Adrenal gland (tissue), 12 donors: ENCODE data around the gene CCDC169. TPM values are rescaled to one million over a fixed set of nuclear protein-coding genes. Genes with fewer than 3 reads are reported as not detected.

ENCODE experiments used
- DNase-seq, 7 donors: peaks; one replicate each; pipeline ENCODE4 v3.0.0-alpha.2; 2019 to 2020
- H3K27ac ChIP-seq, 5 donors: fragments of 200-600 bp; sonication (generic) in 4 of 5; 1 replicate in 3 of 5; 2 replicates in 2 of 5; pipeline versions ENCODE4 v1.5.1 to v1.8.0; 2016 to 2020; ENCODE audit warnings: mild to moderate bottlenecking in 1 of 5
- H3K27me3 ChIP-seq: fragments of 200-600 bp; 2 replicates; pipeline ENCODE4 v1.8.0; 2021
- H3K36me3 ChIP-seq, 2 donors: fragments of 200-600 bp; replicated peaks in 1 of 2; 1 replicate in 1 of 2; 2 replicates in 1 of 2; pipeline versions ENCODE4 v1.5.1 to v1.8.0; 2018 to 2022
- H3K4me1 ChIP-seq, 2 donors: fragments of 200-600 bp; replicated peaks in 1 of 2; 1 replicate in 1 of 2; 2 replicates in 1 of 2; pipeline versions ENCODE4 v1.5.1 to v1.8.0; 2018 to 2021
- H3K4me3 ChIP-seq, 4 donors: fragments of 200-600 bp; sonication (generic) in 3 of 4; one replicate each; pipeline ENCODE4 v1.5.1; 2016 to 2018
- H3K9me3 ChIP-seq, 3 donors: fragments of 200-600 bp; sonication (generic) in 1 of 3; replicated peaks in 1 of 3; 1 replicate in 2 of 3; 2 replicates in 1 of 3; pipeline versions ENCODE4 v1.5.1 to v1.8.0; 2016 to 2021
- POLR2A ChIP-seq, 2 donors: fragments of 450-650 bp; IDR thresholded peaks; one replicate each; pipeline ENCODE4 v1.6.1; 2017; ENCODE audit warnings: antibody characterized with exemption in 2 of 2, mild to moderate bottlenecking in 2 of 2, moderate library complexity in 1 of 2
- WGBS, 4 donors: extraction: QIAGEN DNeasy Blood & Tissue Kit in 2 of 4; methylation state at CpG; one replicate each; pipeline versions ENCODE4 v1.1.5 to v1.1.7; 2013 to 2017; 5-methylcytosine and 5-hydroxymethylcytosine counted together
- intact Hi-C, 2 donors: fragments of 100-400 bp; cut with DNase I; formaldehyde crosslinking; loops; one replicate each; pipeline versions ENCODE4 v1.14.1 to v1.15.0; 2022 to 2023
- polyA plus RNA-seq, 3 donors: library from polyadenylated mRNA; stranded (reverse); fragments of 200-250 nt in 2 of 3; fragments of 350-450 nt in 1 of 3; fragmentation: Illumina TruSeq in 1 of 3; extraction: RNeasy Lipid Tissue Mini Kit (QIAGEN cat#74804) in 1 of 3; gene quantifications; one replicate each; pipeline ENCODE4 v1.2.3, GENCODE V29; 2013 to 2014
- total RNA-seq, 9 donors: library from RNA; depleted of rRNA in 4 of 9; stranded (reverse); fragments of >200 nt in 4 of 9; fragments of 120-200 nt in 1 of 9; fragmentation: NEBNext Ultra II Directional in 1 of 9; extraction: Animal tissue kit (Norgen Biotek cat#: 25700) in 1 of 9; gene quantifications; one replicate each; pipeline versions ENCODE4 v1.1.0 to v1.2.4, GENCODE V29; 2013 to 2023
- TF ChIP-seq, protein P1 (sequence below), 6 experiments: fragments of 450-650 bp in 4 of 6; fragments of 200-600 bp in 2 of 6; sonication (generic) in 1 of 6; IDR thresholded peaks; 1 replicate in 5 of 6; 2 replicates in 1 of 6; pipeline versions ENCODE4 v1.5.1 to v1.8.0; 2016 to 2021; ENCODE audit warnings: antibody characterized with exemption in 6 of 6, mild to moderate bottlenecking in 2 of 6, moderate library complexity in 1 of 6
- donor health status: healthy with polysubstance abuse.
- donor health status: Bipolar disorder and iron deficiency.
- donor health status: DM: yes; HTN: yes; CAD: no.
- donor health status: DM: no; HTN: no; CAD: no.
- donor health status: DM: no; HTN: no; CAD: no.
- donor health status: DM: yes; HTN: yes; CAD: no.

The CCDC169 gene
- total and polyA plus RNA-seq, 12 donors, result 0.18 to 3.7 (median 1.7) TPM

- Histone ChIP-seq H3K27ac (peak overlapping the region; percentile 97 to 100 (median 99)), H3K4me1 (peaks cover 10 to 53% of the 10 kb centered on the region in 2 donors), H3K36me3 (no peaks in the 10 kb centered on the region), H3K27me3 (no peaks in the 10 kb centered on the region), H3K4me3 (peak overlapping the region in 3 of 4 donors; percentile 84 to 96 (median 92)), H3K9me3 (no peaks in the 10 kb centered on the region)
- intact Hi-C loops, result loop anchor here in 1 of 2 donors (5.0 to 10.0 kb wide), 2 partner anchors 51 to 52 kb away; partner anchors contain the start of gene CCDC169
- peak; percentile 52 to 92 for TF ChIP-seq POLR2A (IDR thresholded peaks at IDR 0.05)
- TF ChIP-seq, protein P1, sequence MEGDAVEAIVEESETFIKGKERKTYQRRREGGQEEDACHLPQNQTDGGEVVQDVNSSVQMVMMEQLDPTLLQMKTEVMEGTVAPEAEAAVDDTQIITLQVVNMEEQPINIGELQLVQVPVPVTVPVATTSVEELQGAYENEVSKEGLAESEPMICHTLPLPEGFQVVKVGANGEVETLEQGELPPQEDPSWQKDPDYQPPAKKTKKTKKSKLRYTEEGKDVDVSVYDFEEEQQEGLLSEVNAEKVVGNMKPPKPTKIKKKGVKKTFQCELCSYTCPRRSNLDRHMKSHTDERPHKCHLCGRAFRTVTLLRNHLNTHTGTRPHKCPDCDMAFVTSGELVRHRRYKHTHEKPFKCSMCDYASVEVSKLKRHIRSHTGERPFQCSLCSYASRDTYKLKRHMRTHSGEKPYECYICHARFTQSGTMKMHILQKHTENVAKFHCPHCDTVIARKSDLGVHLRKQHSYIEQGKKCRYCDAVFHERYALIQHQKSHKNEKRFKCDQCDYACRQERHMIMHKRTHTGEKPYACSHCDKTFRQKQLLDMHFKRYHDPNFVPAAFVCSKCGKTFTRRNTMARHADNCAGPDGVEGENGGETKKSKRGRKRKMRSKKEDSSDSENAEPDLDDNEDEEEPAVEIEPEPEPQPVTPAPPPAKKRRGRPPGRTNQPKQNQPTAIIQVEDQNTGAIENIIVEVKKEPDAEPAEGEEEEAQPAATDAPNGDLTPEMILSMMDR (IDR thresholded peaks at IDR 0.05), result no peak
- 0 to 2% (median 1%) methylated on average over 40 to 50 of the region's 50 CpGs for WGBS, 4 donors
- DNase-seq, result peak; percentile 76 to 94 (median 86)
Measured at GRCh38 chr13:36345438-36346221, 48.0 kb upstream of the CCDC169 start.

GRCh38 chr13:36344886-36345437 lies 47.3 kb upstream of the CCDC169 start:
- intact Hi-C loops, result loop anchor here in 1 of 2 donors (5.0 to 10.0 kb wide), 2 partner anchors 50 to 52 kb away; partner anchors contain the start of gene CCDC169
- WGBS, 4 donors, result 4 to 16% (median 8%) methylated on average over 14 of the region's 14 CpGs

DNA sequence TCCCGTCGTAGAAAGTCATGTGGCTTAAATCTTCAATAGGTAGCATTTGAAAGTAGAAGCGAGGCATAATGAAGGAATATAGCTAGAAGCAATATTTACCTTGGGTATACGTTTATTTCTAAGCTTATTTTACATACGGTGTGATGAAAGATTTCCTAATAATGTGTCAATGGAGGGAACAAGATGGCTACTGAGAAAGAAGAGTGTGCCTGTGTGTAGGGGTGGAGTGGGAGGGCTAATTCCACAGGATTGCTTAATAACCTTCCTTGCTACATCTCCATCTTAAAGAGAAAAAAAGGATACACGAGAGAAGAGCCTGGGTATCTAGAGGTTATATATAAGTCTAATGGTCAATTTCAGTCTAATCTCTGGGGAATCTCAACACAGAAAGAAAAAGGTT lies 46.6 kb upstream of the CCDC169 start:
- peaks cover 10 to 53% of the 10 kb centered on the region in 2 donors for H3K4me1 ChIP-seq
- H3K27ac ChIP-seq, result peak overlapping the region; percentile 64 to 100 (median 99)
- TF ChIP-seq, protein P1 (IDR thresholded peaks at IDR 0.05), result no peak
- H3K4me3 ChIP-seq, result peak overlapping the region in 2 of 4 donors; percentile 84 to 92
- no peaks in the 10 kb centered on the region for H3K36me3 ChIP-seq
- intact Hi-C loops, result loop anchor here in 1 of 2 donors (10.0 kb wide), 1 partner anchor 49 kb away; the partner anchor contains the start of gene CCDC169
- peak in 4 of 7 donors; percentile 19 to 54 (median 48) for DNase-seq
- 41 to 56% (median 52%) methylated on average over 6 of the region's 6 CpGs for WGBS, 4 donors
- no peaks in the 10 kb centered on the region for H3K9me3 ChIP-seq
- H3K27me3 ChIP-seq, result no peaks in the 10 kb centered on the region

More at GRCh38 chr13:36344886-36345437, 47.3 kb upstream of the CCDC169 start:
- Histone ChIP-seq H3K27me3 (no peaks in the 10 kb centered on the region), H3K36me3 (no peaks in the 10 kb centered on the region), H3K4me1 (peaks cover 10 to 53% of the 10 kb centered on the region in 2 donors), H3K27ac (peak overlapping the region; percentile 97 to 100 (median 99)), H3K4me3 (peak overlapping the region in 3 of 4 donors; percentile 84 to 92 (median 89)), H3K9me3 (no peaks in the 10 kb centered on the region)
- DNase-seq, result peak in 5 of 7 donors; percentile 20 to 59 (median 33)
- TF ChIP-seq, protein P1 (IDR thresholded peaks at IDR 0.05), result no peak
- TF ChIP-seq POLR2A (IDR thresholded peaks at IDR 0.05), result no peak

GRCh38 chr13:36343766-36344165 lies 46.2 kb upstream of the CCDC169 start:
- Histone ChIP-seq H3K27me3 (no peaks in the 10 kb centered on the region), H3K4me1 (peaks cover 10 to 53% of the 10 kb centered on the region in 2 donors), H3K4me3 (peak overlapping the region in 1 of 4 donors; percentile 84), H3K36me3 (no peaks in the 10 kb centered on the region), H3K27ac (peak overlapping the region; percentile 64 to 100 (median 99)), H3K9me3 (no peaks in the 10 kb centered on the region)
- peak; percentile 58 to 85 (median 75) for DNase-seq
- TF ChIP-seq, protein P1 (IDR thresholded peaks at IDR 0.05), result no peak
- TF ChIP-seq POLR2A (IDR thresholded peaks at IDR 0.05), result peak in 1 of 2 donors; percentile 33
- WGBS, 4 donors, result 22 to 63% (median 48%) methylated on average over 3 of the region's 3 CpGs
- intact Hi-C loops, result loop anchor here in 1 of 2 donors (10.0 kb wide), 1 partner anchor 49 kb away; the partner anchor contains the start of gene CCDC169
